VCaP (cell line): ENCODE measurements around the gene SFT2D1.

Experiments
- H3K27ac ChIP-seq: fragments of 450-650 bp; 2 replicates; pipeline ENCODE4 v1.5.1; 2017
- CTCF ChIP-seq: fragments of 450-650 bp; conservative IDR thresholded peaks from 2 replicates; pipeline ENCODE4 v1.5.1; 2017; ENCODE audit warnings: mild to moderate bottlenecking, moderate library complexity

SFT2D1 gene

DNA sequence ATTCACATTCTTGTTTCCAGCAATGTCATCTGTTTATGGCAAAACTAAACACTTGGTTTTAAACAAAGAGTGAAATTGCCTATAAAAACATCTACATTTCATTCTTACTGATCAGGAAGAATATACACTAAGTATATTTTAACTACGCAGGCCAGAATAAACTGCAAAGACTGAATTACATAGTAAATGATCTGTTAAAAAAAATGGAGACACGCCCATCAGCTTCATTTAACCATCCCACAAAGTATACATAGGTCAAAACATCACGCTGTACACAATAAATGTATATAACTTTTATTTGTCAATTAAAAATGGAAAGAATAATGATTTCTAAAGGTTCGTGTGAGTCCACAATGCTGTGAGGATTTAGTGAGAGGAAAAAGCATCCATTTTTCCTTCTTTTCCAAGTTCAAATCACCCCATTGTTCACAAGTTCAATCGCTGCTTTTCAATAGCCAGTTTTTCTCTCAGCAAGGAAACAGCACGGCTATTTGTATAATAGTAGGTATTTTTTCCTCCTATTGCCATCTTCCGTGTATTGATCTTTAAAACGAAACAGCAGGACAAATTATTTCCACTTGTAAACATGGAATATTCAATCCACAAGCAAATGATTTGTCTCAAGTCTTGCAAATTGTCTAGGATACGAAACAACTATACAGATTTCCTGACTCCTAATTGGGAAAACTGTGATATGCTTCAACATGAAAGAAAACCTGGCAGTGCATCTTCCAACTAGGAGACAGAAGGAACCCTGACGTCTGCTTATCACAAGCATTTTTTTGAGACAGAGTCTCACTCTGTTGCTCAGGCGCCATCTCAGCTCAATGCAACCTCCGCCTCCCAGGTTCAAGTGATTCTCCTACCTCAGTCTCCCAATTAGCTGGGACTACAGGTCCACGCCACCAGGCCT, 10.6 kb downstream of the SFT2D1 start:
- TF ChIP-seq CTCF, result no peak

DNA sequence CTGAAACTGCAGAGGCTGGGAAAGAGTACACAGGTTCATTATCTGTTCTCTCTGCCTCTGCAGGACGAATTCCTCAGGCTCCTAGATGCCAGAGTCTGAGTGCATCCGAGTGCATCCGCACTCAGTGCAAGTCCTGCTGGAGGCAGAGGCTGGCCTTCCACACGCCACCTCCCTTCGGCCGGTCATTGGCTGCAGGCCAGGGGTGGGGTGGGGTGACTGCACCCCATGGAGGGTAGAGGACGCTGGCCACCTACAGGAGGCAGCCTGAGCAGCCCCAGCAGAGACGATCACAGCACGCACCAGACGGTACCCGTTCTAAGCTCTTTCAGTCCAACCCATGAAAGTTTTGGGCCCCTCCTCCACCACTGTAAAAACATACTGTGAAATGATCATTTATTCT, 11.7 kb downstream of the SFT2D1 start:
- H3K27ac ChIP-seq, result no peak overlapping the region
- no peak for TF ChIP-seq CTCF

More for the DNA sequence above, 10.6 kb downstream of the SFT2D1 start:
- no peak overlapping the region for H3K27ac ChIP-seq

DNA sequence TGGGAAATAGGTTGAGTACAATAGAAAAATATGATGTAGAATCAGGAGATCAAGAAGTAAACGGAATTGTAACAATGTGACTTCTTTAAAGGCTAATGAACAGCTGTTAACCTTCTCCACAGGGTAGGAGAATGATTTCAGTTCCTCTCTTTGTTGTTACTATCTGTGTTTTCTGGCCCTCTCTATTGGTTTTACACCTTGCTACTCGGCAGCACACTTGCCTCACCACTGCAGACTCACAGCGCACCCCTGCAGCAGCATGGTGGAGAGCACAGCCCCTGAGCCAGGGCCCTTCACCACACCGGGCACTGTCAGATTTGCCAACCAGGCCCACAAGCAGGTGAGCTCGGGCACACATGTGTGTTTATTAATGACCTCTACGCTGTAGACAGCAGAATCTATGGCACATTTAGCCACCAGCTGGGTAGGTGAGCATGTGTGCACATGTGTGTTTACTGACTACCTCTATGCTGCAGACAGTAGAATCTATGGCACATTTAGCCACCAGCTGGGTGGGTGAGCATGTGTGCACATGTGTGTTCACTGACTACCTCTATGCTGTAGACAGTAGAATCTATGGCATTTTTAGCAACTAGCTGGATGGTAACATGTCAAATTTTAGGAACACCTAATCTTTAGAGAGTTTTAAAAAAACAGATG, 16.8 kb downstream of the SFT2D1 start:
- TF ChIP-seq CTCF, result no peak
- no peak overlapping the region for H3K27ac ChIP-seq

GRCh38 chr6:166323395-166323794, 18.9 kb downstream of the SFT2D1 start:
- TF ChIP-seq CTCF, result no peak
- H3K27ac ChIP-seq, result no peak overlapping the region

DNA sequence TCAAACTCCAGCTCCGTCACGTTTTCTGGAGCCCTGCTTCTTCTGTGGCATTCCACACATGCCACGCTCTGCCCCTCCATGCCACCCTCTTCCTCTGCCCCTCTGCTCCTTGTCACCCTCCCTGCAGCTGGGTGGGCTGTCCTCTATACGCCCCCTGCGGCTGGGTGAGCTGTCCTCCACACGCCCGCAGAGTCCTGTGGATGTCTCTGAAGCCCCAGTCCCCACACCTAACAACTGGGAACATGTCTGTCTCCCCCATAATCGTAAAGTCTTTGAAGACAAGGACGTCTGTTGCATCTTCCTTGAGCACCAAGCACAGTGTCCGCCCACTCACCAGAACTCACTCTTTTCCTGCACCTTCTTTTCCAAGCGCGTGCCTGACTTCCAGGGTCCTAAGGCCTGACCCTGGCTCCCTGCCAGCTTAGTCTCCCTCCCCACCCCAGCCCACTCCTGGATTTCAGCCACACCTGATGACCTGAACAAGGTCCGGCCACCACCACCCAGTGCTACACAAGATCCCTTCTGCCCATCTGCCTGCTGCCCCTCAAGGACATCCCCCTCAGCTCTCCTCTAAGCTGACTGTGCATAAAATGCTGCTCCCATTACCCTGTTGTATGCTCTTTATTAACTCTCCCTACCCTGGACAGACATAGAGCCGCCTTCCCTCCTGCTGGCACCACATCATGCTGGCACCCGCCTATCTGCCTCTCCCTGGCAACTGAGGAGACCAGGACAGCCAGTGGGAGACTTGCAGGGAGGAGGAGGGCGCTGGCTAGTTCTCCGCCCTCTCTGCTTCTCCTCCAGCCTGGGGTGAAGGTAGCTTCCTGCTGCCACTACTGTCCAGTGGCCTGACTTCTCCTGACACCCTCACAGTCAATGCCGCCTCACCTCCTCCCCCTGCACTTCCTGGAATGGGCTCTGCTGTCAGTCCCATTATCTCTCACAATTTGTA, 23.4 kb downstream of the SFT2D1 start:
- TF ChIP-seq CTCF, result no peak

DNA sequence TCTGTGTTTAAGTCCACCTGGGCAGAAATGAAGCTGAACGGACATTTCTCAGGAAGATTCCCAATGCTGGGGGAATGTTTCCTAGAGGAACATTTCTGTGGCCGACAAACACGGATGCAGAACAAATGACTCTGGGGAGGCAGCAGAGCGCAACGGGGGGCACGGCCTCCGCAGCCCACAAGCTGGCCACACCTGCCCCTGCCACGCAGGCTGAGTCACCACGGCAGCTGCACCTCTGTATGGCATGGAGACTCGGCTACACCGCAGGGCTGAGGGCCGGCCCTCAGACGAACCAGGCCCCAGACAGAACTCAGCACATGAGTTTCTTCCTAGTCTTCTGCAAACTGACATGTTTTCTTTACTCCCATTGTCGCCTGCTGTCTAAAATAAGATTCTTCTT, 24.1 kb downstream of the SFT2D1 start:
- no peak overlapping the region for H3K27ac ChIP-seq

More for the DNA sequence above, 23.4 kb downstream of the SFT2D1 start:
- H3K27ac ChIP-seq, result no peak overlapping the region

More for the DNA sequence above, 24.1 kb downstream of the SFT2D1 start:
- no peak for TF ChIP-seq CTCF
